Smooth muscle cell of trachea (primary cell): ENCODE measurements around the gene NME4. TPM values are rescaled to one million over a fixed set of nuclear protein-coding genes. Genes with fewer than 3 reads are reported as not detected.

Source experiments
- total RNA-seq: library from RNA; depleted of rRNA; stranded (reverse); fragments of >200 nt; gene quantifications from 2 replicates; pipeline ENCODE4 v1.2.1, GENCODE V29; 2014

NME4 gene
- 56.7 and 109 TPM in 2 replicates for total RNA-seq

DNA sequence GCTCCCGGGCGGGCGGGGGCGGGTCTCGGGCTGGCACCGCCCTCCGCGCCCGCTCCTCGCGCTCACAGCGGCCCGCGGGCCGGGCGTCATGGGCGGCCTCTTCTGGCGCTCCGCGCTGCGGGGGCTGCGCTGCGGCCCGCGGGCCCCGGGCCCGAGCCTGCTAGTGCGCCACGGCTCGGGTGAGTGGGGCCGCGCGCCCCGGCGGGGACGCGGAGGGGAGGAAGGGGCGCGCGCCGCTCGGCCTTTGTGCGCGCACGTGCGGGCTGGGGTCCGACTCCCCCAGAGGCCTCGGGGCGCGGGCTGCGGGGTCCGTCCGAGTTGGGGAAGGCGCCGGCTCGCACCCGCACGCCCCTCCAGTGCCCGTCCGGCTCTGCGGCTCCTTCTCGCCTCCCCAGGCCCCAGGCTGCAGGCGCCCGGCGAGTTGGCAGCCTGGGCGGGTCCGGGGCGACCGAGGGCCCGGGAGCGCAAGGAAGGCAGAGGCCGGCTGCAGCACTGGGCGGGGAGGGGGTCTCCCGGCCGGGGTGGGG is at the start of gene NME4:
Gene NME4 (plus strand): TSS at position 65 of the 527 bp plus-strand sequence. CDS start 24 bp downstream, at position 89.

DNA sequence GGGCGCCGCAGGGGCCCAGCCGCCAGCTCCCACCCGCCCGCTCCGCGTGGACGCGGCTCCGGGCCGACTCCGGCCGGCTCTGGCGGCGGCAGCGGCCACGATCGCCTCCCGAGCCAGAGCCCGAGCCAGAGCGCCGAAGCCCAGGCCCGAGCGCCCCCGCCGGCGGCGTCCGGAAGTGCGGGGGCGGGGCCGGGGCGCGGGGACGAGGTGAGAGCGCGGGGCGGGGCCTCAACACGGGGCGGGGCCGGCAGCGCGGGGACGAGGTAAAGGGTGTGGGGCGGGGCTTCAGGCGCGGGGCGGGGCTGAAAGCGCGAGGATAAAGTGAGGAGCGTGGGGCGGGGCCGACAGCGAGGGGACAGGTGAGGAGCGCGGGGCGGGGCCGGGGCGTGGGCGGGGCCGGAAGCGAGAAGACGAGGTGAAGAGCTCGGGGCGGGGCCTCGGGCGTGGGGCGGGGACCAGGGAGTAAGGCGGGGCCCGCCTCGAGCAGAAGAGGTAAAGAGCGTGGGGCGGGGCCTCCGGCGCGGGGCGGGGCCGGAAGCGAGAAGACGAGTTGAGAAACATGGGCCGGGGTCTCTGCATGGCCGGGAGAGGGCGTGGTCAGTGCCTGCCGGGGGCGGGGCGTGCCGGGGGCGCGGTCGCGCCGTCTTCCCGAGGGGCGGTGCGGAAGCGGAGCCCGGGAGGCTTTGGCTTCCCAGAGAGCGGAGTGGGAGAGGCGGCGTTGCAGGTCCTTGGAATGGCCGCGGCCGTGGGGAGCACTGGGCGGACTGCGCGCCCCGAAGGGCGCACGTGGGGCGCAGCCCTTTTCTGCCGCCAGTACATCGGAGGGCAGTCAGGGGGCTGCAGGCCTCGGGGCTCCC is 44.2 kb upstream of the NME4 start, which contains the start of gene AXIN1:
Gene AXIN1 (minus strand): TSS at position 177 of the 857 bp plus-strand sequence. CDS start 5,698 bp downstream, outside the sequence.

DNA sequence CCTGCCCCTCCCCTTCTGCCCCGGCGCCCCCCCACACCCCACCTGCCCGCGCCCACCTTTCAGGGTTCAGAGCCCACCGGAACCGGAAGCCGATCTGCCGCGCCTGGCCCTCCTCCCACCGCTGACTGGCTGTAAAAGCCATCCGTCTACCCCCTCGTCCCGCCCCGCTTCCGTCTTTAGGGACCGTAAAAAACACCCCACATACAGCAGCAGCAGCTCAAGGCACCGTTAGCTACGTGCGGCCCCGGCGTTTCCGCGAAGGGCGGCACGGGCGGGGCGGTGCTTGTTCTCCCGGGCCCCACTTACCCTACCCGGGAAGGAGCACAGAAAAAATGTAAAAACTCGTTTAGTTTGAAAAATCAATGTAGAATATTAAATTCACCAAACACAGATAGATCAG is 26.6 kb upstream of the NME4 start, which contains the start of gene MRPL28:
Gene MRPL28 (minus strand): TSS at position 96 of the 400 bp plus-strand sequence. CDS start 320 bp downstream, outside the sequence.

DNA sequence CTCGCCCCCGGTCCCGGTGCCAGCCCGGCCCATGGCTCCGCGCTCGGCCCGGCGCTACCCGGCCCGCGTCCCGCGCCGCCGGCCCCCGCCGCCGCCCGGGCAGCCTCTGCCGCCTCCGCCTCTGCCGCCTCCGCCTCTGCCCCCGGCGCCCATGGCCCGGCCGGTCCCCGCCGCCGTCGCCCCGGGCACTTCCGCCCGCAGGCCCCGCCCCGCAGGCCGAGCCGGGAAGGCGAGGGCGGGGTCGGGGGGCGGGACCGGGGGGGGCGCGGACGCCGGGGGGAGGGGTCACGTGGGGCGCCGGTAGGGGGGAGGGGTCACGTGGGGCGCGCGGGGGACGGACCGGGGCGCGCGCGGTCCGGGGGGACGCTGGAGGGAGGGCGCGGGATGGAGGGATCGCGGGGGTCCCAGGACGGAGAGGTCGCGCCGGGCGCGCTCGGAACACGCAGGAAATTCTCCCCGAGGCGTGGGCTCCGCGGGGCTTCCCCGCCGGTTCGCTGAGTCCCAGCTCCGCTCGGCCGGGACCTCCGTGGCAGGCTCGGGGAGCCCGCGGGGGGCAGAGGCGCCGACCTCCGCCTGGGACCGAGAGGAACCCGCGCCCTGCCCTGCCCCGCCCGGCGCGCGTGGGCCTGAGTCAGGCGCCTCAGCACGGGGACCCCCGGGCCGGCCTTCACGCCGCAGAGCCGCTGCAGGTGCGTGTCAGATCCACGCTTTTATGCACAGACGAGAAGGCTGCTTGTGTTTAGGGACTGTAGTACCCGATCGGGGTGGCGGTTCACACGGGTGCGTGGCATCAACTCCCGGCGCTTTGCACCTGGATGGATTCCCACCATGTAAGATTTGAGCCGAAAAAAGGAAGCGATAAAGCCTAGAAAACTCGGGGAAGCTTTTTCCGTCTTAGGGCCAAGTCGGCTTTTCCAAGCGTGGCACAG is 14.9 kb upstream of the NME4 start, which contains the start of gene PGAP6:
Gene PGAP6 (minus strand): TSS at position 190 of the 929 bp plus-strand sequence. CDS start 157 bp downstream, at position 33.

DNA sequence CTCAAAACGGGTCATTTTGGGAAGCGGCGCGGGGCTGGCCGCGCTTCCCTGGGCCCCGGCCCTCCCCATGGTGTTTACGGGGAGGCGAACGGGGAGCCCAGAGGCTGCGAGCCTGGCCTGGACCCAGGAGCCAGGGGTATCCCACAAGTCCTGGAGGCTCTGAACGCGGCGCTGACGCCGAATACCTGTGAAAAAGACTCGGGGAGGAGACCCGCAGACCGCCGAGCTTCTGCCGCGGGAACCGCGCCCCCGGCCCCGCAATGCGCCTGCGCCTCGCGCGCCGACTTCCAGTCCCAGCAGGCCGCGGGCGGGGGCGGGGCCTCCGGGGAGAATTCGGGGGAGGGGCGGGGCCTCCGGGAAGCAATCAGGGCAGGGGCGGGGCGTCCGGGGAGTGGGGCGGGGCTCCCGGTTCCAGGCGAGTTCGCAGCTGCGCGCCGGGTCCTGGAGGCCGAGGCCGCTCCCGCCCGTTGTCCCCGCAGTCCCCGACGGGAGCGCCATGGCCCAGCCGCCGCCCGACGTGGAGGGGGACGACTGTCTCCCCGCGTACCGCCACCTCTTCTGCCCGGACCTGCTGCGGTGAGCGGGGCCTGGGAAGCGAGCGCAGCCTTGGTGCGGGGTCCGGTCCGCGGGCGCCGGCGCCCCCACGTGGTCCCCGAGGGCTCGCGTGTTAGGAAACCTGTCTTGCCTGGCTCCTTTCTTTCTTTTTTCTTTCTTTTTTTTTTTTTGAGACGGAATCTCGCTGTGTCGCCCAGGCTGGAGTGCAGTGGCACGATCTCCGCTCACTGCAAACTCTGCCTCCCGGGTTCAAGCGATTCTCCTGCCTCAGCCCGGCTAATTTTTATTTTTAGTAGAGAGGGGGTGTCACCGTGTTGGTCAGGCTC is 4.7 kb downstream of the NME4 start, which contains the start of gene DECR2:
Gene DECR2 (plus strand): TSS at position 418 of the 881 bp plus-strand sequence. CDS start 79 bp downstream, at position 497.

DNA sequence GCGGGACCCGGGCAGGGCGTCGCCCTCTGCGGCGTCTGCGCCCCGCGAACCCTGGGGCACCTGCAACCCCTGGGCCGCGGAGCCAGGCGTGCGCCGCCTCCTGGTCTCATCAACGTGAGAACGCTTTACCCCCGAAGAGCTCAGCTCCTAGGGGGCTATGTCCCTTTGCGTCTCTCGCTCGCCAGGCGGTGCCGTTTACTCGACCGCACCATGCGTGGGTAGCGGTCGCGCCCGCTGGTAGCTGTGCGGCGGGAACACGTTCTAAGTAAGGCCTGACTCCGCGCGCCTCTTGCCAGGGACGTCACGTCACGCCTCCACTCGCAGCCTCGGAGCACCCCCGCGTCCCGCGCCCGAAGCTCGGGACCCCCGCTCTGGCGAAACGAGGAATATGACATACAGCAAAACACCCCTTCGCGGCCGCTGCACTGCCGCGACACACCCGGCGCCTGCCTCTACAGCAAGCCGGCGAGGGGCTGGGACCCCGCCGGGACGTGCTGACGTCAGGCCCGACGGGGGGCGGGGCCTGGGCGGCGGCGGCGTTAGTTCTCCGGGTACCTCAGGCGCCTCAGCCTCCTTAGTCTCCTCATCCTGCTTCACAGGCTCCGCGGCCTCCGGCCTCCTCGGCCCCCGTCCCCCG is 28.2 kb downstream of the NME4 start, which contains the start of gene RAB11FIP3:
Gene RAB11FIP3 (plus strand): TSS at position 568 of the 637 bp plus-strand sequence. CDS start 358 bp downstream, outside the sequence.

Other genes starting within 250 kb of the NME4 start
- gene HBZ, start 244.6 kb upstream of the NME4 start, total RNA-seq, result not detected in 2 replicates
- not detected in 2 replicates for gene HBM, start 231.2 kb upstream of the NME4 start, total RNA-seq
- 0.44 and 0.83 TPM in 2 replicates for gene HBA2, start 224.3 kb upstream of the NME4 start, total RNA-seq
- gene HBA1, start 220.5 kb upstream of the NME4 start, total RNA-seq, result not detected in 2 replicates
- not detected in 2 replicates for gene HBQ1, start 216.7 kb upstream of the NME4 start, total RNA-seq
- 33.6 and 48.4 TPM in 2 replicates for gene LUC7L, start 167.8 kb upstream of the NME4 start, total RNA-seq
- gene FAM234A, start 162.4 kb upstream of the NME4 start, total RNA-seq, result 66.8 and 71.5 TPM in 2 replicates
- 1.9 and 10.6 TPM in 2 replicates for gene RGS11, start 121.3 kb upstream of the NME4 start, total RNA-seq
- gene ARHGDIG, start 116.6 kb upstream of the NME4 start, total RNA-seq, result 0.73 and 0.99 TPM in 2 replicates
- gene PDIA2, start 114.0 kb upstream of the NME4 start, total RNA-seq, result not detected in 2 replicates
- gene AXIN1, start 44.5 kb upstream of the NME4 start, total RNA-seq, result 15.4 and 29.3 TPM in 2 replicates
- 75.9 and 105 TPM in 2 replicates for gene MRPL28, start 26.7 kb upstream of the NME4 start, total RNA-seq
- gene PGAP6, start 15.2 kb upstream of the NME4 start, total RNA-seq, result 50.9 and 88.8 TPM in 2 replicates
- 17.9 and 43.8 TPM in 2 replicates for gene DECR2, start 4.7 kb downstream of the NME4 start, total RNA-seq
- gene RAB11FIP3, start 28.4 kb downstream of the NME4 start, total RNA-seq, result 20.8 and 30.6 TPM in 2 replicates
- gene CAPN15, start 130.5 kb downstream of the NME4 start, total RNA-seq, result 33.5 and 52.9 TPM in 2 replicates
- gene PRR35, start 163.2 kb downstream of the NME4 start, total RNA-seq, result not detected in 2 replicates
- 3.1 and 4.7 TPM in 2 replicates for gene NHLRC4, start 169.8 kb downstream of the NME4 start, total RNA-seq
- 32.3 and 38.7 TPM in 2 replicates for gene PIGQ, start 172.8 kb downstream of the NME4 start, total RNA-seq
- 13.2 and 17.4 TPM in 2 replicates for gene RAB40C, start 192.9 kb downstream of the NME4 start, total RNA-seq
- gene WFIKKN1, start 233.8 kb downstream of the NME4 start, total RNA-seq, result 0.29 and 0.50 TPM in 2 replicates
- gene METTL26, start 239.1 kb downstream of the NME4 start, total RNA-seq, result 91.2 and 122 TPM in 2 replicates
- gene MCRIP2, start 244.6 kb downstream of the NME4 start, total RNA-seq, result 11.8 and 20.3 TPM in 2 replicates